Measurements from ENCODE around the gene CUL1.
A peak's percentile ranks its signal among the peaks of the same experiment; 100 is the strongest.

The CUL1 gene

GRCh38 chr7:148747274-148747673 lies 48.6 kb downstream of the CUL1 start:
- FAIRE-seq (no peak), DNase-seq (ENCODE audit: extremely low spot score, insufficient read length, low read depth) (no peak)

- DNase-seq (ENCODE audit: extremely low spot score, insufficient read length, low read depth) (no peak), FAIRE-seq (no peak)
Observed at GRCh38 chr7:148750442-148751355, 52.0 kb downstream of the CUL1 start.

- FAIRE-seq (no peak), DNase-seq (ENCODE audit: extremely low spot score, insufficient read length, low read depth) (no peak)
Observed at GRCh38 chr7:148753224-148753623, 54.5 kb downstream of the CUL1 start.

GRCh38 chr7:148754912-148755311 lies 56.2 kb downstream of the CUL1 start:
- DNase-seq (ENCODE audit: extremely low spot score, insufficient read length, low read depth) (no peak), FAIRE-seq (no peak)

- no peak for DNase-seq (ENCODE audit: extremely low spot score, insufficient read length, low read depth)
- FAIRE-seq = no peak
Observed at GRCh38 chr7:148761499-148762278, 63.0 kb downstream of the CUL1 start.

- DNase-seq (ENCODE audit: extremely low spot score, insufficient read length, low read depth) (no peak), FAIRE-seq (no peak)
Observed at GRCh38 chr7:148763622-148764021, 64.9 kb downstream of the CUL1 start.

GRCh38 chr7:148770004-148770403 lies 71.3 kb downstream of the CUL1 start:
- no peak for DNase-seq (ENCODE audit: extremely low spot score, insufficient read length, low read depth)
- no peak for FAIRE-seq

GRCh38 chr7:148772297-148773089 lies 73.8 kb downstream of the CUL1 start:
- DNase-seq (ENCODE audit: extremely low spot score, insufficient read length, low read depth) = no peak

GRCh38 chr7:148773334-148773733 lies 74.6 kb downstream of the CUL1 start:
- peak; percentile 73 for FAIRE-seq
- peak; percentile 20 for DNase-seq (ENCODE audit: extremely low spot score, insufficient read length, low read depth)

More at GRCh38 chr7:148772297-148773089, 73.8 kb downstream of the CUL1 start:
- no peak for FAIRE-seq

- DNase-seq (ENCODE audit: extremely low spot score, insufficient read length, low read depth) (no peak), FAIRE-seq (no peak)
Observed at GRCh38 chr7:148774471-148774870, 75.8 kb downstream of the CUL1 start.

GRCh38 chr7:148782757-148783456 lies 84.2 kb downstream of the CUL1 start:
- FAIRE-seq = no peak
- no peak for DNase-seq (ENCODE audit: extremely low spot score, insufficient read length, low read depth)

GRCh38 chr7:148783801-148784527 lies 85.3 kb downstream of the CUL1 start:
- FAIRE-seq (no peak), DNase-seq (ENCODE audit: extremely low spot score, insufficient read length, low read depth) (no peak)

GRCh38 chr7:148787571-148788295 lies 89.0 kb downstream of the CUL1 start:
- FAIRE-seq = no peak
- no peak for DNase-seq (ENCODE audit: extremely low spot score, insufficient read length, low read depth)

- FAIRE-seq (no peak), DNase-seq (ENCODE audit: extremely low spot score, insufficient read length, low read depth) (no peak)
Observed at GRCh38 chr7:148789220-148789619, 90.5 kb downstream of the CUL1 start.

- no peak for DNase-seq (ENCODE audit: extremely low spot score, insufficient read length, low read depth)
- no peak for FAIRE-seq
Observed at GRCh38 chr7:148790131-148790726, 91.5 kb downstream of the CUL1 start.

- DNase-seq (ENCODE audit: extremely low spot score, insufficient read length, low read depth) (no peak), FAIRE-seq (no peak)
Observed at GRCh38 chr7:148790850-148791249, 92.1 kb downstream of the CUL1 start.

- FAIRE-seq (no peak), DNase-seq (ENCODE audit: extremely low spot score, insufficient read length, low read depth) (no peak)
Observed at GRCh38 chr7:148791546-148791945, 92.8 kb downstream of the CUL1 start.

GRCh38 chr7:148793590-148793989 lies 94.9 kb downstream of the CUL1 start:
- FAIRE-seq = no peak
- no peak for DNase-seq (ENCODE audit: extremely low spot score, insufficient read length, low read depth)
